MV-4-11 (cell line): ENCODE measurements around the gene PRKN.
A peak's percentile ranks its signal among the peaks of the same experiment; 100 is the strongest.
"Not testable (repeated sequence)": the region's sequence is repeated elsewhere in the genome, so short reads cannot be mapped to it uniquely, and the experiment has no call there.

Experiments used
- DNase-seq: peaks from one replicate; lab custom pipeline; 2025; lab: John Stamatoyannopoulos, UW

PRKN gene

DNA sequence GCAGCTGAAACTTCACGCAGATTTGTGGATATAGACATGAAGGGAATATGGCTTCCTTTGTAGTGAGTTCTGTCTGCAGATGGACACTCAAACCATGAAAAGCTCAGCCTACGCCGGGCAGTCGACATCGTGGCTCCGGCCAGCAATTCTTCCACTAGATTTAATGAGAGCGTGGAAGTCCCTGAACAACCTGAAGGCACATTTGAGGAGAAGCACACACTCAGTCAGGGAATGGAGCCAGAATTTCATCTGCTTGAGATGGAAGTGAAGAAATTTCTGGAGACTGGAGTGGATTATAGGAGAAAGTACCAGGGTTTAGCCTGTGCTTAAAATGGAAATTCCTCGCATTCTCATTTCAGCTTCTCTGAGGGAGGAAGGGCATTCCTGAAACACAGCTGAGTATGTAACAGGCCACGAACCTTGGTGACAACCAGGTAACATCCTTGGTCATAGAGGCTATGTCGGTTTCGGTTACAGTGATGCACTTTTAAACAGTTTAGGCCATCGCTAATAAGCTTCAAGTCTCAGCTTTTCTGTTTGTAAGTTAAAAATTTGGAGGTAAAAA, 1373.2 kb downstream of the PRKN start:
- DNase-seq, result no peak

DNA sequence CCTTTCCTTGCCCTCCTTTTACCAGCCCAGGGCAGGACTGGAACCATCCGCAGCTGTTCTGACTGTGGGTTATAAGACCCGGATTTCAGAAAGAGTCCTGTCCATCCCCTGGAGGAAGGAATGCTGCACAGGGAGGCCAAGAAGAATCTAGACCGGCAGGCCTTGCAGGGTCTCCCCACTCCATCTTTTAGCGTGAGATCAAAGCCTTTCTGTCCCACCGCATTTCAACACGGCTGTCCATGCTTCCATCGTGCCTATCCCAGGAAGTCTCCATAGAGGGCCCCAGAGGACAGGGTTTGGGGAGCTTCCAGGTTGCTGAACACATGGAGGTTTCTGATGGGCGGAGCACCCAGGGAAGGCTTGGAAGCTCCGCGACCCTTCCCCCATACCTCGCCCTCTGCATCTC, 1374.4 kb downstream of the PRKN start:
- no peak for DNase-seq

DNA sequence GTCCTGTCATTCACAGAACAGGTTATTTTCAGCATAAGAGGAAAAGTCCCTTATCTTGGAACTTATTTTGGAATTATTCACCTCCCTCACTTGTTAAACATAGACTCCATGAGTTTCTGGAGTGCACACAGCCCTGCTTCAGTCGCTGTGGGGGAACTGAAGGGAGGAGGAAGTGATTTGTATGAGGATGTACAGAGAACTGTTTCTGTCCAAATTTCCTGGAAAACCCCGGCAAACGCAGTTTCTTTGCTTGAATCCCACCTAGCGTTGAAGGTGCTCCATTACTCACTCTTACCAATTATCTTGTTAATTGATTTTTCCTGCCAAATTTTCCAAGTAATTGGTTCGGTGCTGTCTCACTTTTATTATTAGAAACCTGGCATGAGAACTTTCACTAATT, 1375.7 kb downstream of the PRKN start:
- peak; percentile 43 for DNase-seq

DNA sequence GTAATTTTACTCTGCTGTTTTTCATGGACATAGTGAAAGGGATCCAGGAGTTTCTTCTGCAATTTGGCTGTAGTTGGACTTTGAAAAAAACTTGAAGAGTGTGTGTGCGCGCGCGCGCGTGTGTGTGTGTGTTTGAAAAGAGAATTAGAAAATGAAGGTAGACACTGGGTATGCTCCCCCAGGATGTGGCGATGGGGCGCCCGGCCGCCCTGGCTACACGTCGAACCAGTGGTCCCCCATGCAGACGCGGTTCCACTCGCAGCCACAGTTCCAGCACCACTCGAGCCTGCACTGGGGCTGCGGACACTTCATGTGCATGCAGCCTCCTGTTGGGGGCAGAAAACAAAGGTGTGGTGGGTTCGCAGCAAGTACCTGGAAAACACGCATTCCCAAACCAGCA, 1377.7 kb downstream of the PRKN start:
- no peak for DNase-seq

DNA sequence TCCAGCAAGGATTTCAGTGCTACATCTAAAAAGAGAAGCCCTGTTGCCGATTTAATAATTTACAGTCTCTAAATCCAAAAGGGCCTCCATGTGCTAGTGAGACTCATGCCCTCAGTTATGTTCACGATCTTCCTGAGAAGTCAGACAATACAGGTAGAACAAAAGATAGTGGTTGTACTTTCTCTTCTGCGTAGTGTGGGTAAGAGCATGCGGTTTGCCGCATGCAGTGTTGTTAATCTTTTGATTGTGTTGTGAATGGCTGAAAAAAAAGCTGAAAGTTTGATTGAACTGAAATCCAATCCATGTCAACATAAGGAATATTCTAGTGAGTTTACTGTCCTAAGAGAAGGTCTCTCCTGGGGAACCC, 1379.0 kb downstream of the PRKN start:
- DNase-seq, result no peak

DNA sequence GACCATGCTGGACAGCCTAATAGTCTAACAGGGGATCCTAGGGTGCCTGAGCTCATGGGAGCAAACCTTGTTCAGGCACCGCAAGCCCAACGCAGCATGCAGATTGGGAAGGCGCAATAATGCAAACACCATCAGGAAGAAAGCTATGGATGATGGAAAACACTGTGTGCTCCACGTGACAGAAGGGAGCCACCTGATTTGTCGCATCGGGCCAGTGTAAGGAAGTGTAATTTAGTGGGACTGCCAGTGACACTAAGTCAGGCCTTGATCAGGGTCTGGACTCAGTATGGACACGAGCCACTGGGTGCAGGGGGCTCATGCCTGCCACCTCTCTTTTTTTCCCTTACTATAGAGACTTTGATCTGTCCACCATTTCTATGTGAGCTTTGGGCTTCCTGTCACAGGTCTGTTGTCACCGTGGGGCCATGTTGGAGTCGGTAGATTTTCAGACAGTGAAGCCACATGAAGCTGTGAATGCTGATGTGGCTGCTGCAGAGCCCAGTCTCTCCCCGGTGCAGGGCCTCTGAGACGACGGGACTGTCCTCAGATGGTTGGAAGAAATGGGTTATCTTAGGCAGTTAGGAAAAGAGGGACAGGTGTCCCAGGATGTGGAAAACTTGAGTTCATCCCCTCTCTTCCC, 1379.5 kb downstream of the PRKN start:
- DNase-seq, result no peak

DNA sequence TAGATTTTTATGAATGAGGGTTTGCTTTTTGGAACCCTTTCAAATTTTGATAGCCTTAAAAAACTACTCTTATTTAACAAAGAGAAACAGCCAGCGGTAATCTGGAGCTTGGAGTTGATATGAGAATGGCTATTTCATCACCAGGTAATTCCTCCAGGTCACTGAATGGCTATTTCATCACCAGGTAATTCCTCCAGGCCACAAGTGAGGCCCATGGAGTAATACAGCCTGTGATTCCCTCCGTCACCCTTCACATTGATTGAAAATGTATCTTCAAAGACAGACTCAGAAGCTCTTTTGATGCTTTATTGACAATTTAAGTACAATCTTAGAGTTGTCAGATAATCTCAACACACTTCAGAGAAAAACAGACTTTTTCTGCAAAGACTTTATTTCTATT, 1380.4 kb downstream of the PRKN start:
- DNase-seq, result no peak

DNA sequence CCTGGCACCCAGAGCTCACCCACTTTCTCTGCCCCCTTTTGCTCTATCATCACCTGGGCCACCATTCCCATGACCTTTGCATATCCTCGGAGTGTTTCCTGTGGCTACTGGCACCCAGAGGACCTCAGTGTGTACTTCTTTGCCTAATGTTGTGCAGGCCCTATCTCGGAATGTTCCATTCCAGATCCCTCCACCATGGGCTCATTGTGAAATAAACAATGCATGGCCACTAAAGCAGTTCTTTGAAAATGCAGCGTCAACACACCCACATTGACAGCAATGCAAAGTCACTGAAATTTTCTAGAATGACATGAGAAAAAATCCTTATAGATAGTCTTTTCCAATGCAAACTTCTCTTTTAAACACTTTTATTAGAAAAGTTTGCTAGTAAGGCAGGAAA, 1380.8 kb downstream of the PRKN start:
- no peak for DNase-seq

DNA sequence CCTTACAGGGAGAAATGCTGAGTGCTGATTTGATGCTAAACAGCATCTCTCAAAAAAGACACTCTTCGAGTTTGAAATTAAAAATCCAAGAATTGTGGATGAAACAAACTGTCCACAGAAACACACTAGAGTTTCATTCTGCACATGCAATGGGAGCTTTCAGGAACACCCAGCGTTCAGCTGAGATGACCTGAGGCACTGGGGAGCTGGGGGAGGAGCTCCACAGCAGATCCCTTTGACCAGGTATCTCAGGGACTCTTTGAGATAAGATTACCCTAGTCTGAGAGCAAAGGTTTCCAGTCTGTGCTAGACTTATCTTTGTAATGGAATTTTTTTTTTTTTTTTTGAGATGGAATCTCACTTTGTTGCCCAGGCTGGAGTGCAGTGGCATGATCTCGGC, 1382.9 kb downstream of the PRKN start:
- DNase-seq, result no peak

DNA sequence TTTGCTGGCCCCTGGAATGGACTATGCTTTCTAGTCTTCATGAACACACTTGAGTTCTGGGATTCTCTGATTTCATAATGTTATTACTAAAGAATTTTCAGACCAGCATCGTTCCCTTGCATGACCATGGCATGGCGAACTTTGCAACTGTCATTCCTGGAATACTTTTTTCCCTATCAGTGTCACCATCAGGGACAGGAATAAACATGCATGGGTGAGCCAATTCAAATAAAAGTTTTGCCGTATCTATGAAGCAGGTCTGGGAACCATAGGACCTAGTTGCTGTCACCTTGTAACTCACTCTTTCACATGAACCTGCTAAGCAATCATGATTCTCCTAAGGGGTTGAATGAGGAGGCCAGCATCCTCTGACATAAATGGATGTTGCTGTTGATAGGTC, 1385.5 kb downstream of the PRKN start:
- DNase-seq, result no peak

DNA sequence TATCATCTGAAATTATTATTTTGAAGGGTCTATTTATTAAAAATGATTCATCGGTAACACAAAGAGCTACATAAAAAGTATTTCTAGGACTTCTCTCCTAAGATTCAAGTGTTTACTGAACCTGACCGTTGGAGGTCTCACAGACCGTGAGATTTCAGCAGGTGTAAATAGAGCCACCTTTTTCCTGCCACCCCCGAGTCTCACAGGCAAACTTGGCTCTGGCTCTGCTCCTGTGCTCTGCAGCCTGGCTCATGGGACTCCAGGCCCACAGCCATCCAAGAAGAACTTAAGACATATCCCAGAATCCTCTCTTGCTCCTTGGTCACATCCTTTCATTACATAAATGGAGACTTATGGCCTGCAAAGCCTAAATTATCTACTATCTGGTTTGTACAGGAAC, 1385.9 kb downstream of the PRKN start:
- DNase-seq, result no peak

DNA sequence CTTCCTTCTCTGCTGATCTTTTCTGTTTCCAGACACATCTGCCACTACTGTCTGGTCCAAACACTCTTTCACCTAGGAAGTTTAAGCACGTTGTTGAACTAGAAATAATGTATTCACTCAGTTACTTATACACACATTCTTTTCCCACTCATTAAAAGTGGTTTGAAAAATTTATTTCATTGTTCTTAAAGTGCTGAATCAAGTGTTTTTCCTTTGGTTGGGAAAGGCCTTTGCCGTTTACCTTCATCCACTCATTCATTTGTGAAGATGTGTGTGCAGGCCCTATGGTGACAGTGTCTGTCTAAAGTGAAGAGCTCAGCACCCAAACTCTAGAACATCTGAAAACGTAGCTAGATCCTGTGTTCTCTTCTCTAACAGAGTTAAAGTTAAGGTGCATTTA, 1389.6 kb downstream of the PRKN start:
- no peak for DNase-seq

DNA sequence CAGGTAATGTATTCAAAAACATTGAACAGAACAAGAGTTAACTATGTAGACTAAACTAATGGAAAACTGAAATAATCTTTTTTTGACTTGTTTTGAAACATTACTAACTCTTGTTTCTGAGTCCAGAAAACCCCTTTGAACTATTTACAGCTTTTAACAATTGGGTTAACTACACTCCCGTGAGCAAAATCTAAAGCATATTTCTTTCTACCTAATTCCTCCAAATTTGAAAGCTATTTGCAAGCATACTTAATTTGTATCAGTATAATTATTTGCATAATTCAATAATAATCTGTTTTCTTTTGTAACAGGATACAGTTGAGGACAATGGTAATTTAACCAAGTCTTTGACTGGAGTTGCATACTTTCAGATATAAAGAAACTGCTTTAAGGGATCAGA, 1391.1 kb downstream of the PRKN start:
- DNase-seq, result no peak

DNA sequence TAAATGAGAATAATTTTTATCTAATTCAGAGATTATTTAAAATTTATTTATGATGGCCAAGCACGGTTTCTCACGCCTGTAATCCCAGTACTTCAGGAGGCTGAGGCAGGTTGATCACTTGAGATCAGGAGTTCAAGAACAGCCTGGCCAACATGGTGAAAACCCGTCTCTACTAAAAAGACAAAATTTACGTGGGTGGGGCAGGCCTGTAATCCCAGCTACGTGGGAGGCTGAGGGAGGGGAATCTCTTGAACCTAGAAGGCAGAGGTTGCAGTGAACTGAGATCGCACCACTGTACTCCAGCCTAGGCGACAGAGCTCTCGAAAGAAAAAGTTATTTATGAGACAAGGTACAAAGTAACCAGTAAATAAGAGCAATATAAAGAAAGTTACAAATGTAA, 1394.2 kb downstream of the PRKN start:
- no peak for DNase-seq

DNA sequence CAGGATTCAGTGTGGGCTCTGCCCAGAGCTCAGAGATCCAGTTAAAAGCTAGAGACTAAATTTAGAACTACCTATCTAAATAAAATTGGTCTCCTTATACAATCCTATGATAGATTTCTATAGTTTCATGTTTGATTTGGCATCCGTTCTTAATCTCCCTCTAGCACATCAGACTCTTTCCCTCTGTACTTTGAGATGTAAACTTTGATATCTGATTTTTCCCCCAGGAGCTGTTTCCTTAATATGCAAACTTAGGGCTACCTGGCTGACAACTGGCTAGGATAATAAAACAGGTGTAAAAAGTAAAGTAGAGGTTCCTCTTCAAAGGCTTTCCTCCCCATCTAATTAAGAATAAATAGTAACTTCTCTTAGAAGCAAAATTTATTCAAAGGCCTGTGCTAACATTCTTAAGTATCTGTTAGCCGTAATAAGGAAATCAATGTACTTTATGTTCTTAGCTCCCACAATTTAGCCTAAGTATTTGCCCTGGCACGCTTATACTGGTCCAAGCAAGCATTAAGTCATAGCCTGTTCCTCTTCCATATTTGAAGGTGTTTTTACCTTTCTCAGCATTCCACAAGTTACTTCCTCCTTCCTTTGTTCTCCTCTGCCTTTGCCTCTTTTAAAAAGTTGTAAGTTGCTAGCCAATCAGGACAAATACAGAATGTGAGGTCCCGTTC, 1396.0 kb downstream of the PRKN start:
- not testable (repeated sequence) for DNase-seq

DNA sequence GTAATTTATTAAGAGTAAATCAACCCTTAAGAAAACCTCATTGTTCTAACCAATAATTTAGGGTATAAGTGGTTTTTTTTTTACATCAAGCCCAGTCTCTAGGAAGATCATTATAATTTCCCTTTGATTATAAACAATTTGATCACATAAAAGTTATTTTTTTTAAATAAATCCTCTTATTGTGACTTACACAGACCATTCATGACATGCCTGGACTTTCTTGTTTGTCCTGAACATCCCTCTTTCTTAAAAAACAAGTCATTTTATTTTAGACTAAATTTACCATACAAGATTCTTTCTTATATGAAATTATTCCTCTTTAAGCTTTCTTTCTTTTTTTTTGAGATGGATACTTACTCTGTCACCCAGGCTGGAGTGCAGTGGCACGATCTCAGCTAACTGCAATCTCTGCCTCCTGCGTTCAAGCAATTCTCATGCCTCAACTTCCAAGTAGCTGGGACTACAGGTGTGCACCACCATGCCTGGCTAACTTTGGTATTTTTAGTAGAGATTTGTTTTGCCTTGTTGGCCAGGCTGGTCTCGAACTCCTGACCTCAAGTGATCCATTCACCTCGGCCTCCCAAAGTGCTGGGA, 1400.1 kb downstream of the PRKN start:
- no peak for DNase-seq

DNA sequence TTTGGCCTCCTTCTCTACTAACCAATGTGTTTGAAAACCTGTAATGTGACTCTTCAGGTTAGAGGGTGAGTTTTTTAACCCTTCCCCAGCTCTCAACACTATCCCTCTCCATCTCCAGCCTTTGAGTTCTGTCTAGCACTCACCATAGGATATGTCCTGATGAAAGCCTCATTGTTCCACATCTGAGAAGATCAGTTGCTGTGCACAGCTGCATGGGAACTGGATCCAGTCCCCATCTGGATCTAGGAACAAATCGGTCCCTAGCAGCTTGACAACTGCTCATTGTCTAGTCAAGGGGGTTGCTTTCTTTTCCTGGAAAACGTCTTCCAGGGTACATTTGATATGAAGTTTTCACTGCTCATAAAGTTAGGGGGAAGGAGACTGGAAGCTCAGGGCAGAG, 1408.3 kb downstream of the PRKN start:
- no peak for DNase-seq

DNA sequence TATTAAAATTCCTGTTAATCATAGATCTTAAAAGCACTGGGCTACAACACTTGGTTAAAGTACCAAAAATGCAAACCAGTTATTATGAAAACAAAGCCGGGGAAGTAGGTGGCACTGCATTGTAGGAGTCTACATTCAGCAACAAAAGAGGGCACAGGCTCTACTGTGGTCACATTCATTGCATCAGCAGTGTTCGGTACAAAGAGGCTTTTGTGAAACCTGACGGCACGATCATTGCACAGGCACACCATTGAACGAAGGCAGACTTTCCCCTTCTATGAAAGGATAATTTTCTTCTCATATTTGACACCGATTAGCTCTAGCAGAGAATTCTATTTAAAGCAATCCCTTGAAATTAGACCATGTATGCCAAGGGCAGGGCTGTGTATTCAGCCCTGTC, 1409.1 kb downstream of the PRKN start:
- no peak for DNase-seq

DNA sequence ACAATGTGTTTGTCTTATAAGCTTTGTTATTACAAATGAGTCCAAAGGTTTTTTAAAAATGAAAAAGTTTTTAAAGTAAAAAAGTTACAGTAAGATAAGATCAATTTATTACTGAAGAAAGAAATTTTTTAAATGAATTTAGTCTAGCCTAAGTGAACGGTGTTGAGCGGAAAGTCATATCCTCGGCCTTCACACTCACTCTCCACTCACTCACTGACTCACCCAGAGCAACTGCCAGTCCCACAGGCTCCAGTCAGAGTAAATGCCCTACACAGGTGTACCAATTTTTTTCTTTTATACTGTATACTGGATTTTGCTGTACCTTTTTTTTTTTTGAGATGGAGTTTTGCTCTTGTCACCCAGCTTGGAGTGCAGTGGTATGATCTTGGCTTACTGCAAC, 1411.0 kb downstream of the PRKN start:
- DNase-seq, result no peak

DNA sequence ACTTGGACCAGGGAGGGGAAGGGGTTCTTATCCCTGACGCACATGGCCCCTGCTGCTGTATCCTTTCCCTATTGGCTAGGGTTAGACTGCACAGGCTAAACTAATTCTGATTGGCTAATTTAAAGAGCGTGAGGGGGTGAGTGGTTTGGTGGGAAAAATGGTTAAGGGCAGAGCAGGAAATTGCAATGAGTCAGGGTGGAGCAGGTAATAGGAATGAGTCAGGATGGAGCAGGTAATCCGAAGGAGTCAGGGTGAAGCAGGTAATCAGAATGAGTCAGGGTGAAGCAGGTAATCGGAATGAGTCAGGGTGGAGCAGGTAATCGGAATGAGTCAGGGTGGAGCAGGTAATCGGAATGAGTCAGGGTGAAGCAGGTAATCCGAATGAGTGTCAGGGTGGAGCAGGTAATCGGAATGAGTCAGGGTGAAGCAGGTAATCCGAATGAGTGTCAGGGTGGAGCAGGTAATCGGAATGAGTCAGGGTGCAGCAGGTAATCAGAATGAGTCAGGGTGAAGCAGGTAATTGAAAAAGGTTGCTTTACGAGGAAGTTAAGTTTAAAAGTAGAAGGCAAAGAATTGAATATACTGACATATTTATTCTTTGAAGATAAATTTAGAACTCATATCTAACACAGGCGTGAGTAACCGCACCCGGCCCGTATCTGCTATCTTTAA, 1412.2 kb downstream of the PRKN start:
- DNase-seq, result not testable (repeated sequence)

DNA sequence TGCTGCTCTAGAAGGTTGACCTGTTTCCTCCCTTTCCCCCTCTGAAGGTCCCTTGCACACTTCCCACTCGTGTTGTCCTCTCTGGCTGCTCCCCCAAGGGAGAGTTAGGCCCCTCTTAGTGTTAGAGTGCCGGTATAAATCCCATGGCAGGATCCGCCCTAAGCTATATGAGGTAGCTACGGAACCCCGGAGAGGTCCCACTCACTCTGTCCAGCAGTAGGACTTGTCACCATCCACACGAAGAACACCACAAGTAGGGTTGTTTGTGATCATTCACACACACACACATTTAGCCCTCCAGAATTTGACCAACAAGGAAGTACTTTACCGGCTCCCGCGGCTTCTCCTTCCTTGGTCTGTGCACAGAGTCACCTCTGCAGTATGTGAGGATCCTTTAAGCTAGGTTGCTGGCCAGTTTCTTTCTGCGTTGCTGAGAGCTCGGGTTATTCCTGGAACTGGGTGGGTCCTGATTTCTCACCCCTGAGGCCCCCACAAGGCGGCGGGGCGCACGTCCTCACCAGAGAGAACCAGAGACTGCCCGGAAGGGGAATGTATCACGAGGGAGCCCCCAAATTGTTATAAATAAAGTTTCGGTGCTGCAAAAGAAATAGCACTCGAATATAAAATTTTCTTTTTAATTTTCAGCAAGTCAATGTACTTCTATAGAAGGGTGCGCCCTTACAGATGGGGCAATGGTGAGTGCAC, 1412.9 kb downstream of the PRKN start:
- not testable (repeated sequence) for DNase-seq

DNA sequence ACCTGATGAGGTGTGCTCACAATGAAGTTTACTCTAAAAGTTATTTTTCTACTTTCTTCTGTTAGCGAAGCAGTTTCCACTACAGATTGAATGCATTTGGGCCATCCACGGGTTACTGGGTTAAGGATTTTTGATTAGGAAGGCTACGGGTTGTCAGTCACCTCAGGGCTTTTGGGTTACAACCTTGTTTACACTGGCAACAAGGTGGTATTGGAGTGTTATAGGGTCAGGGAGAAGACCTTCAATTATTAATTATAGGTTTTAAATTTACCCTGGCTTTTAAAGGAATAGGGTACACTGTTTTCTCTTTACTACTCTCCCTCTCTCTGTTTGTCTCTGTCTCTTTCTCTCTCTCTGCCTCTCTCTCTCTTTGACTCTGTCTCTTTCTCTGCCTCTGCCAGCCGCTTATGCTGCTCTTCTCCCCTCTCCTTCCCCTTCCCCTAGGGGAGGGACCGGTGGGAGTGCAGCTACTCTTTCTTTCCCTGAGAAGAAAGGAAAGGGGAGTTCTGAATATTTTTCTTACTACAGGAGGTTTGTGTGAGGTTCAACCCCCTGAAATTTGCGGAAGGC, 1413.5 kb downstream of the PRKN start:
- DNase-seq, result no peak
